HG03064 (cell line): Measurements from ENCODE around the gene NEUROG1.

Source experiments
- ATAC-seq: cut with Tn5 transposase; IDR thresholded peaks from one replicate; pipeline ENCODE4 v1.9.1; 2021; ENCODE audit warnings: low read depth; ENCODE audit not compliant: unreplicated experiment

The NEUROG1 gene, protein sequence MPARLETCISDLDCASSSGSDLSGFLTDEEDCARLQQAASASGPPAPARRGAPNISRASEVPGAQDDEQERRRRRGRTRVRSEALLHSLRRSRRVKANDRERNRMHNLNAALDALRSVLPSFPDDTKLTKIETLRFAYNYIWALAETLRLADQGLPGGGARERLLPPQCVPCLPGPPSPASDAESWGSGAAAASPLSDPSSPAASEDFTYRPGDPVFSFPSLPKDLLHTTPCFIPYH

DNA sequence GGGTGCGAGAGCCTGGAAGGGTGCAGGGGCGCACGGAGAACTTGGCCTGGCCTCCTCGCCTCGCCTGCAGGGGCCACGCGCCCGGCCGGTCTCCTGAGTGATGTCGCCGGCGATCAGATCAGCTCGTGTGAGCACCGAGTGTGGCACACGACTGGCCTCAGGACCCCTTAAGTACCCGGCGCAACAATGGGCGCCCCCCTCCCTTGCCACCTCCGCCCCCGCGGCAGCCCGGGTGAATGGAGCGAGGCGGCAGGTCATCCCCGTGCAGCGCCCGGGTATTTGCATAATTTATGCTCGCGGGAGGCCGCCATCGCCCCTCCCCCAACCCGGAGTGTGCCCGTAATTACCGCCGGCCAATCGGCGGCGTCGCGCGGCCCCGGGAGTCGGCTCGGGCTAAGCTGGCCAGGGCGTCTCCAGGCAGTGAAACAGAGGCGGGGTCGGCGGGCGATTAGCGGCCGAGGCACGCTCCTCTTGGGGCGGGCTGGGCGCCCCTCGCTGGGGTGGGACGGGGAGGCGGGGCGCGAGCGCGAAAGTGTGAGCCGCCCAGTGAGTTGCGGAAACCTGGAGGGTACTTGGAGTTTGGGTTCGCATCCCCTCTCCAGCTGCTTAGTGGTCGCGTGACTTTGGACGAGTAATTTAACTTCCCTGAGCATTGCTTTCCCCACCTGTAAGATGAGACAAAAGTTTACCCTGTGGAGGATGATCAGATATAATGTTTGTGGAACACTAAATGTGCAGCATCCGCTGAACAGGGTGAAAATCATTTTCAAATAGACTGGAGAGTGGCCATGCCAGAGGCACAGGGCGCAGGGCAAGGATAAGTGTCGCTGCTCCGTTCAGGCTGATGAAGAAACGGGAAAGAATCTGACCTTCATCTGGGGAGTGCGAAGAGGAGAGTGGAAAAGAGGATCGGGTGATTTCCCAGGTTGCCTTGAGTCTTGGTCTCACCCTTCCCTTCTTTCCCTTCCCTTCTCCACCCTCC is at the start of gene NEUROG1:
Gene NEUROG1 (minus strand): TSS at position 145 of the 982 bp plus-strand sequence. CDS start 274 bp downstream, outside the sequence.
- no peak for ATAC-seq

DNA sequence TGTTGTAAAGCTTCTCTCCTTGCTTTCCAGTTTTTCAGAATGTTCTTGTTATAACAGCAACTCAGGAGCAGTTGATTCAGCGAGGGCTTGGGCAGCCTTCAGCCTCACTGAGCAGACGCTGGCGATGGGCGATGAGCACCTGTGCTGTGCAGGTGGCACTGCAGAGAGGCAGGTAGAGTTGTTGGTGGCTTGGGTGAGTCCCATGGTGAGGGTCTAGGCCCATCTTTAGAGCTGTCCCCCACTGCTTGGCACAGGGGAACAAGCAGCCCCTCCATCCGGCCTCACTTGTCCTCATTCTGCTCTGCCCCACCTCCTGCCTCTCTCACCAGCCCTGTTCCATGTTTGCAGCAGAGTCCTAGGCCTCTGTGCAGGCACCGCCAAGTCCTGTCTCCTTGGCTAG is 49.2 kb upstream of the NEUROG1 start:
- no peak for ATAC-seq

DNA sequence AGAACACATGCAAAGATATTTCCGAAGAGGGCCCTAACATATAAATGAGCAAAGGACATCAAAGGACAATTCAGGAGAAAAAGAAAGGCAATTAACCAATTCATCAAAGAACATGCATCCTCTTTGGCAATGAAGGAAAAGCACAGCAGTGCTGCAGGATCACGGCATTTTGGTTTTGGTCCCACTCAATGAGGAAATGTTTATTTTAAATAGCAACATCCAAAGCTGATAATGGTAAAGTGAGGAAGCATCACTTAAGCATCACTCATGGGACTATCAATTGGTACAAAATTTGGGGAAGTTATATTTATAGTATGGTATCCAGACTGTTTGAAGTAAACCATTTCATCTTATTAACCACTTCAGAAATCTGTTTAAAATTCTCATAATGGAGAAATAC is 48.5 kb upstream of the NEUROG1 start:
- ATAC-seq = no peak

DNA sequence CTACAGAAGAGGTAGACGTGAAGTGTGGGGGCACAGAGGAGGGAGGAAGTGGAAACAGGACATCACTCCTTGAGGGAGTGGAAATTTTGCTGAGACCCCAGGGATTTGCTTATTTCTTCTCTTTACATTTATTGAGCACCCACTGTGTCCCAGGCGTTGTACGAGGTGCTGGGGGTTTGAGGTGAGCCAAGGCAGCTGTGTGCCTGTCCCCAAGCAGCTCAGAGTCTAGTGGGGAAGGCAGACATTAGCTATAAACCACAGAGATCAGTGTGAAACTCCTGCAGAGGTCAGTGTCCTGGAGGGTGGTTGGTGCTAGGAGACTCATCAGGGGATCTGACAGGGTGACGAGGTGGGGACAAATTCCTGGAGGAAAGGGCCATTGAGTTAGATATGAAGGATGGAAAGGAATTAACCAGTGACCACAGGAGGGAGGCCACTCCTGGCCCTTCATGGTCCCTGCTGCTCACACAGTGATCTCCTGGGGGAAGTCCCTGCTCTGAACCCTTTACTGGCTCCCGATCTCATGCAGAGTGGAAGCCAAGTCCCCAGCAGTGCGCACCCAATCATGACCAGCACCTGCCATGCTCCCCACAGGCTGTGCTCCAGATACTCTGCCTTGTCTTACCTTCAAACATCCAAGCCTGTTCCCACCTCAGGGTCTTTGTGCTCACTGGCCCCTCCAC is 46.5 kb upstream of the NEUROG1 start:
- ATAC-seq = no peak

DNA sequence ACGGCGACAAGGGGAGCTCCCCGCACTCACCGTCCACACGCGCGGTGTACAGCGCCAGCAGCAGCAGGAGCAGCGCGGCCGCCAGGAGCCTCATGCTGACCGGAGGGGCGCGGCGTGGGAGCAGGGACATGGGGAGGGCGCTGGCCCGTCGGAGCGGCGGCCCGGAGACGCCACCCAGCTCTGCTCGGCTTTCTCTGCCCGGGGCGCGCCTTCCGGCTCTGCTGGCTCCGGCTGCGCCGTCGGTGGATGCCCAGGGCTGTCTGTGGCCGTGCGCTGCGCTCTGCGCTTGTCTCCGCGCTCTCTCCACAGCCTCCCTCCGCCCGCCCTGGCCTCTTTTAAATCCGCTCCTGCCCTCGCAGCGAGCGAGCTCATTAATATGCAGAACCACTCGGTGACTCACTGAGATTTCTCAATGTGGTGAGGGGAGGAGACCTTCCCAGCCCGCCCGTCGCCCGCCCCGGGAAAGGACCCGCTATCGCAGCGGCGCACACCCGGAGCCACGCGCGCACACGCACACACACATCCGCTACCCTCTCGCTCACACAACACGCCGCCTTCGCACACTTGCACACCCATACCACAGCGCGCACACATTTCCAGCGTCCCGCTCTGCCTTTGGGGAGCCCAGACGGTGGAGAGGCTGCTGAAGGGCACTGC is 43.0 kb upstream of the NEUROG1 start, which contains the start of gene CXCL14:
Gene CXCL14 (minus strand): TSS at position 307 of the 657 bp plus-strand sequence. CDS start 213 bp downstream, at position 94.
- ATAC-seq = no peak

DNA sequence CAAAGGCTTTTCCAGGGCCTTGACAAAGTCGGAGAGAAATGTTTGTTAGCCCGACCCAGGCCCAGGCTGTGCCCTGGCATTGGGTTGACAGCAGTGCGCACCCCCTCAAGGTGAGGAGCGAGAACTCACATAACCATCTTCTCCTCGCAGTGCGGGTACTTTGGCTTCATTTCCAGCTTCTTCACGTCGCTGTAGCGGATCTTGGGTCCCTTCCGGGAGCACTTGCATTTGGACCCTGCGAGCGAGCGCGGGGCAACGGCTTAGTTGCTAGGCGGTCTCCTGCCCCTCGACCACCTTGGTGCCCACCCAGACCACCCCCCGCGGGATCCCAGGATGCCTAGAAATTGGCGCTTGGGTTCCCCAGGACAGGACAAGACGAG is 42.5 kb upstream of the NEUROG1 start:
- no peak for ATAC-seq

DNA sequence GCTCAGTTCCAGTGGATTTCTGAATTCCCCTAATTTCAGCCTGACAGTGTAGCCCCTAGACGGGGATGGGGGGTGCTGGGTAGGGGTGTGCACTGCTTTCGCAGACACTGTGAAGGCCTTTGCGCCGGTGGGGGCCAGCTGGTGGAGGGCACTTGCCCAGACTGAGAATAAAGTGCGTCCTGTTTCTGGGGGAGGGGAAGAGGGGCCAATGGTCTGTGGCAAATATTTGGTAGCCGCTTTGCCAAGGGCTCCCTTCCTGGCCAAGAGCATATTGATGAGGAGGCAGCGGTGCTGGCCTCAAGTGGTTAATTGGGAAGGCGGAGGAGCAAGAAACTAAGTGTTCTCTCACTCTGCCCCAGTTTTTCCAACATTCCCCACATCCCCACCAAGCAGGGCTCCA is 41.7 kb upstream of the NEUROG1 start:
- no peak for ATAC-seq

DNA sequence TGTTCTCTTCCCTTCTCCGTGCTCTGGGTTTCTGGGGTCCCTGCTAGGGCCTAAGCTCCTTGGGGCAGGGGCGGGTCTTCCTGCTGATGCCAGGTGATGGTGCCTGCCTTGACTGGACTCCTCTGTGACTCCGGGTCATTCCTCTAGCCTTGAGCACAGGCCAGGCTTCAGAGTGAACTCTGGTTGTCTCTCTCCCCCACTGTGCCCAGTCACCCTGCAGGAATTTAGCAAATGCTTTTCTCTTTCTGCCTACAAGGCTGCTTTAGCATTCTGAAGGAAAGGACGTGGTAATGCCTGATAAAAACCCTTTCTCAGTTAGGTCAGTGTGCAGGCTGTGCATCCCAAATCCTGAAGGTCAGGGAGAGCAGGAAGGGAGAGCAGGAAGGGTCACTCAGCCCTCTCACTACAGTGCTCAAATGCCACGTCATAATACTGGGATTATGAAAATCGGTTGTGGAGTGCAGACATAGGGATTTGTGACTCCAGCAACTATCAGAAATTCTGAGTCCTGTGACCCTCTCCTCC is 40.4 kb upstream of the NEUROG1 start:
- no peak for ATAC-seq

DNA sequence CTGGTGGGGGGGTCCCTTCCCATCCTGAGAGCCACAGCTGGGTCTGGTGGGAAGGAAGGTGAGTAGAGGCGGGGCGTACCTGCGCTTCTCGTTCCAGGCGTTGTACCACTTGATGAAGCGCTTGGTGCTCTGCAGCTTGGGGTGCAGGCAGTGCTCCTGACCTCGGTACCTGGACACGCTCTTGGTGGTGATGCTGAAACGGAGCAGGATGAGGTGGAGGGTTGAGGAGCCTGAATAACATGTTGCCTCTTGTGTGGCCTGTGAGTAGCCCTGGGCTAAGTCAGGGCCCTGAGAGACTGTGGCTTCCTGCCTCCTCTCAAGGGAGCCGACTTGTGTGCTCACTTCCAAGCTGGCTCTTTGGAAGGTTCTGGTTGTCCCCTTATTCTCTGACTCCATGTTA is 38.7 kb upstream of the NEUROG1 start:
- no peak for ATAC-seq

DNA sequence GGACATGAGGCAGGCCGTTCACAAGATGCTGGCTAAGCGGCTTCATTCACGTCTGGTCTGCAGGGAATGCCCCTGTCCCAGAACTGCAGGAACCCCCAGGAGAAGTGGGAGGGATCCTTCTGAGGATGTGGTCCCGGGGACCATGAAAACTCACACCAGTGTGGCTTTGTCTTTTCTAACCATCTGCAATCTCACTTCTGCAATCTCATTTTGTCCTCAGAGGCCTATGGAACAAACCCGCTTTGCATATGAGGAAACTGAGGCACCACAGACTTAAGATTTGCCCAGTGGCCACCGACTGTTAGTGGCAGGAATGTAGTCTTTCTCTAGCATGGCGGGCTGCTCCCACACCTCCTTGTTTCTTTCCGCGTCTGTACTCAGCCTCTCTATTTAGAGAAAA is 36.1 kb upstream of the NEUROG1 start:
- no peak for ATAC-seq

DNA sequence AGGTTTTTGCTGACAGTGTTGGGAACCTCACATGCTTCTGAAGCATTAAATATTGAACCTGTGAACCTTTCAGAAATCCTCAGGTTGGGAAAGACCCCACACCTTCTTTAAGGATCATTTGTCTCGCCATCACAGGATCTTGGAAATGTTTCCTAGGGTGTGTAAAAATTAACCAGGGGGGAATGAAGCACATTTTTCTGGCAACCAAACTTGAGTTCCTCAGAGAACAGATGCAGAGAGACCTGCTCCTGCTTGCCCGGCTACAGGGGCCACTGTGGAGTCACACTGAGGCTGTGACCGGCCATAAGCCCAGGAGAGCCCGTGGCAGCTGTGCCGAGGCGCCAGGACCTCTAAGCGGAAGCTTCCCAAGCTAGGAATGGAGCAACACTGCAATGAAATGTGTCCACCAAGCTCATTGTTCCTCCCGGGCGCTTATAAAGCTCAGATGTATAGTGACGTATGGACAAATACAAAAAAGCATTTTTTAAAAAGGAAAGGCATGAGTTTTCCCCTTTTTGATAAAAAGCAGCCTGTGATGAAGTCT is 35.4 kb upstream of the NEUROG1 start:
- no peak for ATAC-seq

DNA sequence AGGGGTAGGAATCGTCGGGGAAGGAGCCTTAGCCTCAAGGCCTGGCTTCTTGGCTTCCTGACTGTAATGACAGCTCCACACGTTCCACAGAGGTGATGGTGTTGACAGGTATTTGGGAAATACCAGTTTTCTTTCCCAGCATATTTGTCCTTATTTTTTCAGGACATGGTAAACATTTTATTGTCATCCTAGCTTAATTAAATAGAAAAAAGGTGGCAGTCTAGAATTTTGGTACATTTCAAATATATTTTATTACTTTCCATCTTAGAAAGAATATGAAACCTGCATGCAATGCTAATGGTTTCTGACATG is 34.6 kb upstream of the NEUROG1 start:
- no peak for ATAC-seq

DNA sequence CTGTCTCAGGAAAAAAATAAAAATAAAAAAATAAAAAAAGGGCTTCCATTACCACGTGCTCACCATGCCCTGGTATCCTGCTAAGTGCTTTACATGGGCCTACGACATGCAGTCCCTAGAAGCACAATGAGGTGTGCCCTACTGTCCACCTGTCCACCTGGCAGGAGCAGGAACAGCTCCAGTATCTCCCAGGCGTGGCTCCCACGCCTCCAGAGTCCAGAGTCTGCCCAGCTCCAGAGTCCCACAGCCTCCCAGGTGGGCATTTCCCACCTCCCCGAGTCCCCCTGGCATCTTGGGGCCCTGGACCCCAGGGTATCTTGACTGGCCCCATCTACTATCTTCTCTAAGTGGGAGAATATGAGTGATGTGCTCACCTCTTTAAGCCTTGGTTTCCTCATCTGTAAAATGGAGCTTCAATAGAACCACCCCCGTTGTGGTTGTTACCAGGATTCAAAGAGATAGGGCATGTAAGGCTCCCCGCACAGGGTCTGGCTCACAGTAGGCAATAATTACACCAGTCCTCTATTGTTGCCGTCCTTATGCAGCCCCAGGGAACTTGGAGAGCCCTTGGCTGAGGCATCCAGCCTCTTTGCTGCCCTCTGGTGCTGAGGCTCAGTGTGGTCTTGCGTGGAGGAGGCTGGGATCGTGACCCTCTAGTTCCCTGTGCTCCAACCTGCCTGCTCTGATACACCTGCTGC is 34.1 kb upstream of the NEUROG1 start:
- ATAC-seq = no peak

DNA sequence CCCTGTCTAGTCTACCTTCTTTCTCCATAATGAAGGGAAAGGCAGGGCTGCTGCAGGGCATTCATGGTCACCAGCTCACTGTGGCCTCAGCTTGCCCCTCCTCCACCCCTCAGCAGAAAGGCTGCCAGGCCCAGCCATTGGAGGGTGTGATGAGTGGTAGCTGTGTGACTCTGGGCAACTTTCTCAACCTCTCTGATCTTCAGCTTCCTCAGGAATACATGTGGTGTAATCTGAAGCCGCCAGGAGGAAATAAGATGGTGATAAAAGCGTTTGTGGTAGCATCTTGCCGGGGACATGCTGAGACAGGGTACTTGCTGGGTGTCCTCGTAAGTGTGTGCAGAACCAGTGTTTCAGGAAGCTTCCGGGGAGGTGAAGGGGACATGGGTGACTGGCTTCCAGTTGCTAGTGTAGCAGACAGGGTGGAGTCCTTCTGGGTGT is 33.2 kb upstream of the NEUROG1 start:
- no peak for ATAC-seq

DNA sequence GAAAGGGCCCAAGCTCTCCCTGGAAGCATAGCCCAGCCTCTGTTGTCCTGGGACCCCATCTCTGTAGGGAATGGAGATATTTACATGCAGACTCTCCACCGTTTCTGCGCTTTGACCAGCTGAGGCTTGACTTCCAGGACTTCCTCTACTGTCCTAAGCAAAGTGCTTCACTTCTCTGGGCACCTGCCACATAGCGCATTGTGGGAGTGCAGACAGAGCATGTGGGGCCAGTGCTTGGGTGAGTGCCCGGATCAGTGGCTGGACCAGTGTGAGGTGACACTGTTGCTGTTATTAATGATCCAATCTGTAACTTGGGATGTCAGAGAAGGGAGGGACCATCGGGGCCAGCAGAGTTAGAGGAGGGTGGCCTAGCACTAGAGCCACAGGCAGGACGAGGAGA is 32.5 kb upstream of the NEUROG1 start:
- ATAC-seq = no peak

DNA sequence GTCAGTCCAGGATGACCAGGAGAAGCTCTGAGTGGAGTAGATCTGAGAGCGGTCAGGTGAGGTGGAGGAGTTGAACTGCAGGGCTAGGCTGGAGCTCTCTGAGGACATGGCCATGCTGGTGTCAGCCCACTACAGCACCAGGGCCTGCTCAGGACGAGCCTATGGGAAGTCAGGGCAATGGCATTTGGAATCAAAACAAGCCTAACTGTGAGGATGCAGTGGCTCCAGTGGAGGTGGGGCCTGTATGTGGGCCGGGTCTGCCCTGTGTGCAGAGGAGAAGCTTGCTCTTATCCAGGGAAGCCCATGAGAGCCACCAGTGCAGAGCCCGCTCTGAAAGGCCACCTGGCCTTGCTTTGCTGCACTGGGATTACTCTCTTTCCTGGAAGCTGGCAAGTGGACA is 31.9 kb upstream of the NEUROG1 start:
- ATAC-seq = no peak

DNA sequence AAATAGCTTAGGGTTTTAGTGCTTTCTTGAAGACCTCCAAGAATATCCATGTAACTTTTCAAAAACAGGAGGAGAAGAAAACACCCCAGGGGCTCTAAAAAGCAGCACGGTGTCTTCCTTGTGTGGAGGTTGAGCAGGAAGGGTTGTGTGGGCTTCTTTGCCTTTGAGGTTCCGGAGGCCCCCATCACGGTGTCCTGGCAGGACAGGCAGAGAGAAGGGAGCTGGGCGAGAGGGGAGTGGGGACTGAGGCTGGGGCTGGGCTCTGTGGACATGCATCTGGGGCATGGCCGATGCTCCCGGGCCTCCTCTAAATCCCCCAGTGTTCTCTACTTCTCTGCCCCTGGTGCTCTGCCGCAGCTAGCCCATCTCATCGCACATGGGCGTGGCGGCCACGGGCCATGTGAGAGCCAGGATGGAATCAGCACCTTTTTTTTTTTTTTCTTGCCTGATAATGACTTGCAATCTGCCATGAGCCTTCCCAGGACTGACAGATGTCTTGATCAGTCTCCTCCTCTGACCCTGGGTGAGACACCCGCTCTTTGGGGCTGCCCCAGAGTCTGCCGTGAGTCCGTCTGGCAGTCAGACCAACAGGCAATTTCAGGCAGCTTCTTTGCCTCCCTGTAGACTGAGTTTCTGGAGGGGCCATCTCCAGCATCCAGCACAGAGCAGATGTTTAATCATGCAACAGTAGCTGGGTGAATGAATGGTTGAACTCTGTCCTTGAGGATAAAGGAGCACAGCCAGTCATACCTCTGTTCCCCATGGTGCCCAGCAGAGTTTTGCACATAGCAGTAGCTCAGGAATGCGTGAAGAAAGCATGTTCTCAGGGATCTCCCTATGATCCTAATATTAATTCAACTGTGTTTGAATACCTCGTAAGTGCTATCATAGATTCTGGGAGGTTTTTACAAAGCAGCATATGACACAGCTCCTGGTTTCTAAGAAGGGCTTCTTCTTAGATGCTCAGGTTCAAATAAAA is 30.9 kb upstream of the NEUROG1 start:
- no peak for ATAC-seq

DNA sequence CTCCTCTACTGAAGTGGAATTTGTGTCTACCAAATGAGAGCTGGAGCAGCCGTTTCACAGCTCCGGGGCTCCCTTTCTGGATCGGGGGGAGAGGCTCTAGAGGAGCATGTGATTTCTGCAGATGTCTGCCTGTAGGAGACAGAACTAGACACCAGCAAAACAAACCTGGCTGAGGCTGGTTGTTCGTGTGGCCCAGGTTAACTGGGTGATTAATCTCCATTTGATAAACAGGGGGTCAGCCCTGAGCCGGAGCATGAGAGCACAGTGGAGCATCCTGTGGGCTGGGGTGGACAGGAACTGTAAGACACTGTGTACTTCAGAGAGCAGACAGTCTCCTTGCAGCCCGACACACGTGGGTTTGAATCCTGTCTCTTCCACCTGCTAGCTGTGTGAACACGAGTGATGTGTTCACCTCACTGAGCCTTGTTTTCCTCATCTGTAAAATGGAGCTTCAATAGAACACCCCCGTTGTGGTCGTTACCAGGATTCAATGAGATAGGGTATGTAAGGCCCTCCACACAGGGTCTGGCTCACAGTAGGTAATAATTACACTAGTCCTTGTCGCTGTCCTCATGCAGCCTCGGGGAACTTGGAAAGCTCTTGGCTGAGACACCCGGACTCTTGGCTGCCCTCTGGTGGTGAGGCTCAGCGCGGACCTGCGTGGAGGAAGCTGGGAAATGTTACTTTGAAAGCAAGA is 30.1 kb upstream of the NEUROG1 start:
- no peak for ATAC-seq
